ENCODE results near the gene SLC38A9.
"Not testable (repeated sequence)": the region's sequence is repeated elsewhere in the genome, so short reads cannot be mapped to it uniquely, and the experiment has no call there.

Gene SLC38A9

DNA sequence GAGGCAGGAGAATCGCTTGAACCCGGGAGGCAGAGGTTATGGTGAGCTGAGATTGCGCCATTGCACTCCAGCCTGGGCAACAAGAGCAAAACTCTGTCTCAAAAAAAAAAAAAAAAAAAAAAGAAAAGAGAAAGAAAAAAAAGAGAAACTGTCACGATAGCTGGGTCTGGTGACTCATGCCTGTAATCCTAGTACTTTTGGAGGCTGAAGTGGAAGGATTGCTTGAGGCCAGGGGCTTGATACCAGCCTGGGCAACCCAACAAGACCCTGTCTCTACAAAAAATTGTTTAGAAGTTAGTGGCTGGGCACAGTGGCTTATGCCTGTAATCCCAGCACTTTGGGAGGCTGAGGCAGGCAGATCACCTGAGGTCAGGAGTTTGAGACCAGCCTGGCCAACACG is 104.8 kb downstream of the SLC38A9 start:
- not testable (repeated sequence) for DNase-seq

DNA sequence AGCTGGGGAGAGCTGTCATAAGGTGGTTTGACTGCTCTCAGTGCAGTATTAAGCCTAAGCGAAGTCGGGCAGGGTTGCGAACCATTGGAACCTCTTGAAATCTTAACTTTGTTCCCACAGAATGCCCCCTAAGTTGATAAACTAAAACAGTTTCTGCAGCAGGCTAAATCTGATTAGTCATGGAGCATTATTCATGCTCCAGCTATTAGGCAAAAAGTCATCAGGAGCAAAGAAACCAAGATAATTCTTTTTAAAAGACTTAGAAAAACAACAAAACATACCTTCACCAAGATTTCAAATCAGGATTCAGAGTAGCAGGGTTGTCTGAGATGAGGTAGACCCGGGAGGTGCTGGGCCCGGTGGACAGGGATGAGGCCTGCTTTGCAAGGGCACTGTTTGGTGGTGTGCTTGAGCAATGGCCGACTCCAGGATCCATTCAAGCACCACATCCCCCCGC is 107.5 kb downstream of the SLC38A9 start:
- DNase-seq, result no peak

DNA sequence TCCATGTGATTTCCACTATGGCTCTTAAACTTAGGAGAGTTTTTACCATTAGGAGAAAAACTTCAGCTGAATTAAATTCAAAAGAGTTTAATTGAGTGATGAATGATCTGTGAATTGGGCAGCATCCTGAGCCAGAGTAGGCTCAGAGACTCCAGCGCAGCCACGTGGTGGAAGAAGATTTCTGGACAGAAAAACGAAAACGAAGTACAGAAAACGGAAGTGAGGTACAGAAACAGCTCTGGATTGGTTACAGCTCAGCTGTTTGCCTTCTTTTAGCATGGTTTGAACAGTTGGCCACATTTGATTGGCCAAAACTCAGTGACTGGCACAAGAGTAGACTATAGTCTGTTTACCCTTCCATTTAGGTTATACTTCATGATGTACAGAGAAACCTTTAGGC is 108.2 kb downstream of the SLC38A9 start:
- DNase-seq, result no peak

DNA sequence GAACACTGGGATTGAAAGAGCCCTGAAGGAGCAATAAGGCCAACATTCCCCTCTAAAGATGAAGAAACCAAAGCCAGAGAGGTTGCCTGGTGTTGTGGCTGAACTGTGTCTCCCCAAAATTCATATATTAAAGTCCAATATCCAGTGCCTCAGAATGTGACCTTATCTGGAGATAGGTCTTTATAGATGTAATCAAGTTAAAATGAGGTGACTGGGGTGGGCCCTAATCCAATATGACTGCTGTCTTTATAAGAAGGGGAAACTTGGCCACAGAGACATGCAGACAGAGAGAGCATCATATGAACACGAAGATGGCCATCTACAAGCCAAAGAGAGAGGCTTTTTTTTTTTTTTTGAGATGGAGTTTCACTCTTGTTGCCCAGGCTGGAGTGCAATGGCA is 110.5 kb downstream of the SLC38A9 start:
- no peak for DNase-seq

DNA sequence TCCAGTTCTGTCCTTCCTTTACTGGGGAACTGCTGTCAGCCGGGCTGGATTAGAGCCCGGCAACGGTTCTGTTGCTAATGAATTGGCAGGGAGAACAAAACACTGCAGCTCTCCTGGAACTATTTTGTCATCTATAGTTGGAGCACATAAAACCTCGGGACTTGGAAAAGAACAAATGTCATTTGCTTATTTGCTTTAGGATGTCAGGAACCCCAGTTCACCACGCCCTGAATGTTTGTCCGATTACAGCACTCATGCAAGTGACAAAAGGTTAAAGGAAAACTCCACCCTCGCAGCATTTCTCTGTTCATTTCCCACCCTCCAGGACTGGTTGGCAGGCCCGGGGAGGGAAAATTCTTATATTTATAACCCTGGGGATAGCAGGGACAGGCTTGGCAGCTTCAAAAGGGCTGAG is 110.9 kb downstream of the SLC38A9 start:
- no peak for DNase-seq

DNA sequence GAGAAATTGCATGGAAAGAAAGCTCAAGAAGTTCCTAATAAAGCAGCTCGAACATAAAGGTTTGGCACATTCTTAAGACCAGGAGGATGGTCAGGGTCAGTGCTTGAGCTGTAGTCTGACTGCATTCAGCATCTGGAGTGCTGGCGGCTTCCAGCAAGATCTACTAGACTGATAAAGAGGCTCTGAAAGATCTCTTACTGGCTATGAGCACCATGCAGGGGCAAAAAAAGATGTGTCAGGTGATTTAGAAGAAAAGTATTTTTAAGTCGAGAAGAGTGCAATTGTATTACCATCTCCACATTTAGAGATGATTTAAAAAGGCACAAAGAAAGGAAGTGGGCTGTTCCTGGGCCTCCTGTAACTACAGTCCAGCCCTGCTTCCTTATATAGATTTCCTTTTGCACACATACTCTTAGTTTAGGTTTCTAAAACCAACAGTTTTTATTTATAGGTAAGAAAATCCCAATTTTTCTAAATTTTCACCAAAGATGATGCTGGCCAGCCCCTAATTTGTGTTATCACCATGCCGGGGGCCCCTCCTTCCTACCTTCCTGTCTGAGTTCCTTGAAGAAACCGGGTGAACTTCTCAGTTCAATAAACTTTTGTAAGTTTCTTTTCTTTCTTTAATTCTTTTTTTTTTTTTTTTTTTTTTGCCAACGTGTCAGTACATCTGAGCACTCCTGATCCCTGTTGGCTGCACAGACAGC is 111.5 kb downstream of the SLC38A9 start:
- no peak for DNase-seq

DNA sequence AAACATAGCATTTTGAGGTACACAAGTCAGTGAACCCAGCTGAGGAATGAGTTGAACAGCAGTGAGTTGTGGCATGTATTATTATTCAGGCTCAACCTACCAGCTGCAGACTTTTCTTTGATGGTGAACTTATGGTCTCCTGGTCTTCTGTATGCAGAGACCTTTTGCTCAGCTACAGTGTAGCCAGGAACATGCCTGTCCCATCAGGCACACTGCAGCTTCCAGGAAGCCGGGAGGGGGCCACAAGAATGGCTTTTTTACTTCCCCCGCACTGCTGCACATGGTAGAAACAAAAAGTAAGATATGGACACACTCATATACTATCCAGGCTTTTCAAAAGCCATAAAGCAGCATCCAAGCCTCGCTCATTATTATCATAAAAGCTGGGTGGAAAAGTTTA is 112.0 kb downstream of the SLC38A9 start:
- DNase-seq, result no peak

DNA sequence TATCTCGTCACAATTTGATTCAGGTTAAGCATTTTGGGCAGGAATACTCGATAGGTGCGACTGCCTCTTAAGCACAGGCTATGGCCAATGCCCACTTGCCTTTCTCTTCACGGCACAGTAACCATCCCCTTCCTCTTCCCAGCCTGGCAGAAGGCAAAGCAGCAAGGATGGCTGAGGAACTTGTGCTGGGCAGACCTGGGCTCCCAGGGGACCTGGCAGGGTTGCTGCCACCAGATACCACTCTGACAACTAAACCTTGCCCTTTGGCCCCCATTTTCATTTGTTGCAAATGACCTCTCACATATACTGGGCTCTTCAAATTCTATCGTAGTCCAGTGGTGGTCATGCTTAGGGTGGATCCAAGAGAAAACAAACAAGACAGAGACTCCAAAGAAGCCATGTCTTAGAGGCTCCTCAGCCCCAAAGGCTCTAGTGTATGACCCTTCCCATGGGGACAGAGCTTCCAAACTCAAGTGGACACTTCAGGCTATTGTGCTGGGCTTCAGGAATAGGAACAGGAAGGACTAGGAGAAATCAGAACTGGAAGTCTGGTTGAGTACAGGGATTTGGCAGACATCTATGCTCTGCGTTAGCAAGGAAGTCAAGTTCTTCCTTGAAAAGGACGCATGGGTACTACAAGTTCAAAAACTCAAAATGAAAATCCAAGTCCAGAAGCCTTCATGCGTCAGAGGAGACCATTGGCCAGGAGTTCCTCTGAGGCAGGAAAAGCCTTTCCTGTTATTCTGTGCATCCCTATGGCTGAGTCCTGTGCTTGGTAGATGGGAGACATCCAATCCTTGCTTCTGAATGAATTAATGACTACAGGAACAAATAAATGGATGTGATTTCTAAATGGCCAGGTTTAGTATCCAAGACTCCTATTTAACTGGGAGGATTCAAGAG is 112.7 kb downstream of the SLC38A9 start:
- no peak for DNase-seq

DNA sequence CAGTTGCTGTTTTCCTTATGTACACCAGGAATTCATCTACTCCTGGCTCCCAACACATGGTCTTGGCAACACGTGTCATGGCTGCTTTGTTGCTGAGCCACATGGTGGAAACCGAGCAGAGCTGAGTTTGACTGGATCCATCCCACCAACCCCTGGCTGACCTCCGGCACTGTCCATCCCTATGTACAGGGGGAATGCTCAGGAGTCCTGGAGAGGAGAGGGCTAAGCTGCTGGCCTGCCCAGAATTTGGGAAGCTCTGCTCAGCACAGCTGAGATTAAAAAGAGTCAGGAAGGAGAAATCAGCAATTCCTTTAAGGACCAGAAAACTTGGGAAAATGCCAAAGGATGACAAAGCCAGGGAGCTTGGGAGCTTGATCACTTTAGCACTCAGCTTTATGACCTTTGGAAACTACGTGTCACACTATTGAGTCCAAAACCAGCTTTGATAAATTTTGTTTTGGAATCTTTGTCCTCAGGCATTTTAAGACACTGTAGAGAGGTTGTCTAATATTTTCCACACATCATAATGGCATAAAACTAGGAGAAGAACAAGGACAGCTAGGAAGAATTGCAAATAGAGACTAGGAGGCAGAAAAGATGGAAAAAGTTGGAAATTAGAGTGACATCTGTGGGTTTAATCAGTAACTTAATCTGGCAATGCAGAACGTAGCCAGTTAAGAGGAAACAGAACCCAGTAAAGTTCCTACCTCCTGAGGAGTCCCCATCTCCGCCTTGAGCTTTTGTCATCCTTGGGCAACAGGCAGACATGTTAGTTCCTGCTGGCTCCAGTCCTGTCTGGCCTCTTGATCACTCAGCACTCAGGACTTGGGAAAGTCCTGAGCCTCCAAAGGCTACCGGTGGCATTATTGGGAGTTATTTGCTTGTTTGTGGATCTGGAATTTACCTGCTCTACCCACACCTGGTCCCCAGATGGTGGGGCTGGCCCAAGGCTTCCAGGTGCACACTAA is 114.8 kb downstream of the SLC38A9 start:
- no peak for DNase-seq

DNA sequence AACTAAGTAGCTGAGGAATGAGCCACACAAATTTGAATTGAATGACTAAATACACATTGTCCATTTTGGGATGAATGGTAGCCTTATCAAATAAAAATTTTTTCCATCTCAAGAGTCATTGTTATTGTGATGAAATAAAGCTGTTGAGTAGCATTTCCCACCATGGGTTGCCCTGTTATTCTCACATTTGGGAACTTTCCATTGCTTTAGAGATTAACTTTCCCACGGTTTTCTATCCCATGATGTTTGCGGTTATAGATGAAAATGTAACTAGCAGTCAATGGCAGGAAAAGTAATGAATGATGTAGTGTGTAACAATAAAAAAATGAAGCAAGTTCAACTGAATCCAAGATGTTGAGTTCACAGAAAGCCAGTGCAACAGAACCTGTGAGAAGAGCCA is 117.5 kb downstream of the SLC38A9 start:
- no peak for DNase-seq

DNA sequence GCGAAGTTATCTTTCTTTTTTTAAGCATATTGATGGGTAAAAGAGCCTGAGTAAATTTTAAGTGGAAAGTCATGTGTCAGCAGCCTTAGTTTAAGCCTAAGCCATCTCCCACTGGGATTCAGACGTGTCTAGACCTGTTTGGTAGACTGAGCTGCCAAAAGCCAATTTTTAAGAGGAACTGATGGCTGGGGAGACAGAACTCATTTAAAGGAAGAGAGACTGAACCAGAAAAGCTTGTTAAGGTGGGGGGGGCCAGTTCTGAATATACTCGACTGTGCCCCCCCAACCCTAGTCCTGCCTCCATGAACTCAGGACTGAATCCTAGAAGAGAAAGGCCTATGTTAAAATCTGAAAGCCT is 119.0 kb downstream of the SLC38A9 start:
- DNase-seq, result no peak

DNA sequence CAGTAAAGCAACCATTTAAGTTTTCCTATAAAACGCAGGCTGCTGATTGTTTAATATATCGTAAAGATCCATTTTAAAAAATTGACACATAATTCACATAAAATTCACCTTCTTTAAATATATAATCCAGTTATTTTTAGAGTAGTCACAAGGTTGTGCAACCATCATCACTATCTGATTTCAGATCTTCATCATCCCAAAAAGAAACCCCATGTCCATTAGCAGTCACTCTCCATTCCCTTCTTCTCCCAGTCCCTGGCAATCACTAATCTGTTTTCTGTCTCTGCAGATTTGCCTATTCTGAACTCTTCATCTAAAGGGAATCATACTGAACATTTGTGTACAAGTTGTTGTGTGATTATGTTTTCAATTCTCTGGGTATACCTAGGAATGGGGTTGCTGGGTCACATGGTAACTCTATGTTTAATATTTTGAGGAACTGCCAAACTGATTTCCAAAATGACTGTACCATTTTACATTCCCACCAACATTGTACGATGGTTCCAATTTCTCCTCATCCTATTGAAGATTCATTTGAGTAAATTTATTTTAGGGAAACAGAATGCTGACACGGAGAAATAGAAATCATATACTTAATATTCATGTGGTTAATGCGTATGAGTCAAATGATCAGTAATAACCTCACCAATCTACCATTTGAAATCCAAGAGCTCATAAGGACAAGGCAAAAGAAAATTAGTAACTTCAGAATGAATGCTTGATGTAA is 119.6 kb downstream of the SLC38A9 start:
- DNase-seq, result no peak

DNA sequence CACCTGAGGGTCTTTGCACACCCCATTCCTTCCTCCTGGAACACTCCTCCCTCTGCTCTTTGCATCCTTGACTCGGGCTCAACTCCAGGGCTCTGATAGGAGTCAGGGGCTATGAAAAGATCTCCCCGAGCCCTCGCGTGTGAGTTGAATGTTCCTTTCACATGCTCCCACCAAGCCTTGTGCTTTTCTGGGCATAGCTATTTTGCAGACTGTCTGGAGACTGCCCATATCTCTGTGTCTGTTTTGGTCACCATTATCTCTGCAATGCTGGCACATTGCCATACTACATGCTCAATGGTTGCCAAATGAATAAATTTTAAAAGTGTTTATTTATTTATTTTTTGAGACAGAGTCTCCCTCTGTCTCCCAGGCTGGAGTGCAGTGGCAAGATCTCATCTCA is 120.4 kb downstream of the SLC38A9 start:
- no peak for DNase-seq

DNA sequence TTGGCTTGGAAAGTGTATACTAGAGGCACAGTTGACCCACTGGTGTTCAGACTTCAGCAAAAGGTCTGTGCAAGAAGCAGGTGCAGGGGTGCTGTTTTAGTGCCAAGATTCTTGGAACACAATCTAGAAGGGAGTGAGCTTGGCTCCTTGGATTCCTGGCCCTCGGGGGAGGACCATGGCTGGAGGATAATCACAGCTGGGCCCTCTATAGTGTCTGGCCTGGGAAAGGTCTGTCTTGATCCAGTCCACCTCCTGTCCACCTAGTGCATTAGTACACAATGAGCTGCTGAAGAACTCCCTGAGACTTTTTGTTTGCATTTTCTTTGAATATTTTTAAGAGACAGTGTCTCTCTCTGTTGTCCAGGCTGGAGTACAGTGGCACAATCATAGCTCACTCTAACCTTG is 126.9 kb downstream of the SLC38A9 start:
- no peak for DNase-seq

DNA sequence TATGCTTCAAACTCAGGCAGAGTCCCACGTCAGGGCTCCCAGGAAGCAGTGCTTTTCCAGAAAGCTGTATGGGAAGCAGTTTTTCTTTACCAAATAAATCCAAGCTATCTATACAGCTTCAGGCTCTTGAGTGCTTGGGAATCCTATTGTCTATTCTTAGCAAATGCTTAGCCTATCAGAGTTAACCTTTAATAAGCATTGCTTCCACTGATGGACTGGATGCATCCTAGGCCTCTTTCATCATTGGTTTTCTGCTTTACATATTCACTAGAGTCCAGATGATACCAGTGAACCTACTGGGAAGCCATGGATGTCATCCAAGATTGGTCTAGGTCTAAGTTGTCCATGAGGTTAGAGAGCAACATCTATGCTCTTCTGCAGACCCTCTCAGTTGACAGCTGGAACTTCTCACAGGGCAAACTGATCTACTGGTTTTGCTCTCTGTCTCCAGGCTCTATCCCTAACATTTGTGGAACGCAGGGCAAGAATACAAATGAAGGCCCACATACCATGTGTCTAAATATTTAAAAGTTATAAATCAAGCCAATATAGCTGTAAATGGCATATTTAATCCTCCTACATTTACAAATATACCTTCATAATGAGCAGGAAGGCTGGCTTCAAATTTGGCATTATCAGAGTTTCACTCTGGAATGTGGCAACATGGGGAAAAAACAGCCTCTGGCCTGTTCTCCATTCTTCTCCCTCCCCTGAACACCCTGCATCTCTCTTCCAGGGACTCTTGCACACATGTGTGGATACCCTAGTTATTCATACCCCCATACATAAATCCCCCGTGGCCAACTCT is 127.5 kb downstream of the SLC38A9 start:
- DNase-seq, result no peak

DNA sequence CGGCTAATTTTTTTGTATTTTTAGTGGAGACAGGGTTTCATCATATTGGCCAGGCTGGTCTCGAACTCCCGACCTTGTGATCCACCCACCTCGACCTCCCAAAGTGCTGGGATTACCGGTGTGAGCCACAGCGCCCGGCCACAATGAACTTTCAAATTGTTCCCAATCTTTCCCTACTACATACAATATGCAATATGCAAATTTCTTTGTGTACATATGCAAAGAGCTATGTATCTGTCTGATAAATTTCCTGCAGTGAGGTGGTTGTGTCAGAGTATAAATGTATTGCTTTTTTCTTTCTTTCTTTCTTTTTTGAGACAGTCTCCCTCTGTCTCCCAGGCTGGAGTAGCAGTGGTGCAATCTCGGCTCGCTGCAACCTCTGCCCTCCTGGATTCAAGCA is 128.5 kb downstream of the SLC38A9 start:
- no peak for DNase-seq

DNA sequence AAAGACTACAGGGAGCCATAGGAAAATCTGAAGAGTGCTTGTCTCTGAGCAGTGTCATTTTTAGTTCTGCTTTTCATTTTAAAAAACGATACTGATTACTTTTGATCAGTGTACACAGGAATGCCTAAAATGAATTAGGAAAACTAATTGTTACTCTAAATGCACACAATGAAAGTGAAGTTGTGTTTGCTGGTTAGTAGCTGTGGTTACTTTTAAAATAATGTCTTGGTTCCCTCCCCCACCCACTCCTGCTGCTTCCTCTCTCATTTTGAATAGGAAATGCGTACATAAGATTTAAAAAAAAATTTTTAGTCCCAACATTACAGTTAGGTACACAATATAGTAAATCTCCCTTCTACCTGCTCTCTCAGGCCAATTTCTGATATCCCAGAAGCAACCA is 129.9 kb downstream of the SLC38A9 start:
- no peak for DNase-seq

DNA sequence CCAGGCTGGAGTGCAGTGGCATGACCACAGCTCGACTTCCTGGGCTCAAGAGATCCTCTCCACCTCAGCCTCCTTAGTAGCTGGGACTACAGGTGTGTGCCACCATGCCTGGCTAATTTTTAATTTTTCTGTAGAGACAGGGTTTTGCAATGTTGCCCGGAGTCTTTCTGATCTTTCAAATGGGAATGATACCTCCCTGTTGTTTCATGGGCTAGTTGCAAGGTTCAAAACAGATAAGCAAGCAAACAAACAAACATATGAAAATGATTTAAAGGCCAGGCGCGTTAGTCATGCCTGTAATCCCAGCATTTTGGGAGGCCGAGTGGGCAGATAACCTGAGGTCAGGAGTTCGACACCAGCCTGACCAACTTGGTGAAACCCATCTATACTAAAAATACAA is 132.1 kb downstream of the SLC38A9 start:
- no peak for DNase-seq

DNA sequence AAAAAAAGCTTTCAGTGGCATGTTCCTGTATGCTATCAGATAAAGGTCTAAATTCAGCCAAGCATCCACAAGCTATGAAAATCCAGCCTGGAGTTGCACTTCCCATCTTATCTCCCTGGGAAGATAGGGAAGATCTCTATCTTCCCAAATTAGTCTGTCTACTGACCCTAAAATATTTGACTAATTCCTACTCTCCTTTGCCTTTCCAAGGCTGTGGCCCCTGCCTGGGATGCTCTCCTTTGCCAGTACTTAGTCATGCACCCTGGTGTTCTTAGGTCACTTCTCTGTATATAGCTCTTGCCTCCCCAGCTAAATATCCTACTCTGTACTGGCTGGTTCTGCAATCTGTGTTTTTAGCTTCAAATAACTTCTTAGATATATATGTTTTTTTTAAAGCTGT is 133.4 kb downstream of the SLC38A9 start:
- no peak for DNase-seq

DNA sequence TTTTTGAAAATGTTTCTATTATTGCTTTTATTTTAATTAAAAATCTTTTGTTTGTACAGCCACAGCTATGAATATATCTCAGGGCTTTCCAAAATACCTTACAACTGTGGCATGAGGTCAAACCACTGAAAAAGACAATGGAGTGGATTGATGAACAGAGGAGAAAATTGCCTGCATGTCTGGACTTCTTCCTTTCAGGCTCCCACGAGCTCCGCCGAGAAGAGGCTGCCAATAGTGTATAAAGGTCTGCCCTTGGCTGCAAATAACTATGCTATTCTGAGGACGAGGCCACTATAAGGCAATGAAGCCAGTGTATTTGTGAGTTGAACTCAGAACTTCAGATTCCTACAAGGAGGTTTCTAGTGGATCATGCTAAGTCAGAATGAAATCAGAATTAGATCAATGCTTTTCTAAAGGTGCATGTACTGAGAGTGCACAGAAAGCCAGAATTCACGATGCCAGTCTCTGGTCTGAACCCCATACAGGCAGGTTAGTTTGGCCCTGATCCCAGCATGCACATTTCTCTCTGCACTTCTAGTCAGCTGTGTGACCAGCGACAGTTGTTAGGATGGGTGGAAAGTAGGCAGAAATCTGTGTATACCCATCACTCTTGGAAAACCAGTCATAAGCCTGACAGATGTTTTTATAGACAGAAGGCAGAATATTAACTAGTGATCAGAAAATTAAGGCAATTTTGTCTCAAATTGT is 134.6 kb downstream of the SLC38A9 start:
- no peak for DNase-seq

DNA sequence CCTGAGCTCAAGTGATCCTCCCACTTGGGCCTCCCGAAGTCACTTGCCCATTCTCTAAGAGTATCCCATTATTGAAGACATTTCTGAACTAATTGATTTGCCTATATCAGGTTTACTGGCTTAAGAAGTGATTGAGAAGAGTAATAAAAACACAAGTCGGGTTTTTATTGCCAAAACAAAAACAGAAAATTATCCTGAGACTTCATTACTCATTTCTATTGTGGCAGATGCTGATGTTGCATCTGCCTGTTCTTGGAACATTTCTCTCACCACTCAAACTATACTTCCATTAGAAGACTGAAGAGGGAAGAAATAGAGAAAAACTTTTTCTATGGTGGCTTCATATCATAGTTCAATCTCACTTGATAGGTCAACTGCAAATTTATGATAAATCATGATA is 135.5 kb downstream of the SLC38A9 start:
- DNase-seq, result no peak
